ENCODE measurements around the gene SHISA3.

GRCh38 chr4:42357325-42357724 is 40.0 kb upstream of the SHISA3 start:
- TF ChIP-seq EP300 (IDR thresholded peaks at IDR 0.05), result no peak
- no peak for TF ChIP-seq CTCF (IDR thresholded peaks at IDR 0.05)
- no peak for TF ChIP-seq POLR2A (IDR thresholded peaks at IDR 0.05)
